Peyer's patch (tissue), 4 donors: ENCODE results near the gene FLRT3. TPM values are rescaled to one million over a fixed set of nuclear protein-coding genes. Genes with fewer than 3 reads are reported as not detected.

Experiments used
- DNase-seq, 3 donors: peaks; one replicate each; pipeline ENCODE4 v3.0.0-alpha.2; 2017 to 2019
- H3K27ac ChIP-seq, 4 donors: fragments of 200-600 bp; sonication (generic); one replicate each; pipeline ENCODE4 v1.5.1; 2016 to 2019
- H3K27me3 ChIP-seq, 2 donors: fragments of 200-600 bp; sonication (generic); one replicate each; pipeline ENCODE4 v1.5.1; 2019
- H3K36me3 ChIP-seq, 3 donors: fragments of 200-600 bp; sonication (generic); one replicate each; pipeline ENCODE4 v1.5.1; 2016 to 2019
- H3K4me1 ChIP-seq, 4 donors: fragments of 200-600 bp; sonication (generic); one replicate each; pipeline ENCODE4 v1.5.1; 2016 to 2019
- H3K4me3 ChIP-seq, 4 donors: fragments of 200-600 bp; sonication (generic); 1 replicate in 3 of 4; 2 replicates in 1 of 4; pipeline ENCODE4 v1.5.1; 2016 to 2019; ENCODE audit warnings: mild to moderate bottlenecking in 1 of 4
- H3K9me3 ChIP-seq, 4 donors: fragments of 200-600 bp; sonication (generic); one replicate each; pipeline ENCODE4 v1.5.1; 2016 to 2019; ENCODE audit warnings: mild to moderate bottlenecking in 1 of 4
- CTCF ChIP-seq, 6 experiments: fragments of 450-650 bp in 4 of 6; fragments of 200-600 bp in 2 of 6; sonication (generic) in 1 of 6; IDR thresholded peaks; one replicate each; pipeline ENCODE4 v1.5.1; 2017 to 2019; ENCODE audit warnings: antibody characterized with exemption in 6 of 6, mild to moderate bottlenecking in 3 of 6, moderate library complexity in 1 of 6
- POLR2A ChIP-seq, 2 donors: fragments of 450-650 bp; IDR thresholded peaks; one replicate each; pipeline ENCODE4 v1.5.1; 2017; ENCODE audit warnings: antibody characterized with exemption in 2 of 2, mild to moderate bottlenecking in 2 of 2, moderate library complexity in 2 of 2
- total RNA-seq, 4 donors: library from RNA; depleted of rRNA; stranded (reverse); fragments of >200 nt; gene quantifications; one replicate each; pipeline ENCODE4 v1.1.0, GENCODE V29; 2016

The FLRT3 gene
- total RNA-seq, 4 donors from 2014 or later, result 1.1 to 8.8 (median 3.9) TPM; not detected in 1

DNA sequence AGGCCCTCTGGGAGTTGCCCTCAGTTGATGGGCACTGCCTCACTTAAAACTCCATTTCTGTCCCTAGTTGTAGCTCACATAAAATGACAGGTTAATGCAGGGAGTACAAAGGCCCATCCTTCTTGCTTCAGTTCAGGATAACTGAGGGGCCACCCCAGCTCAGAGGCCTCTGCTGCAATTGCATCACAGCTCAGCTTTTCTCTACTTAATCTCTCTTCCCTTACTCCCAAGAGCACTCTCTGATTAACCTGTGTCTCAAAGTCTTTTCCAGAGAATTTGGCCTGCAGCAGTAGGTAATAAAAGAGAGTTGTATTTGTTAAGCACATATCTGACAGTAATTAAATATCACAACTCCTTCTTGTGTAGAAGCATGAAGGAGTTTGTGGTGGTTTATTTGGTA lies 40.9 kb upstream of the FLRT3 start:
- no peak for DNase-seq
- Histone ChIP-seq H3K36me3 (no peaks in the 10 kb centered on the region), H3K27me3 (no peaks in the 10 kb centered on the region), H3K9me3 (no peaks in the 10 kb centered on the region), H3K27ac (no peak overlapping the region), H3K4me1 (no peaks in the 10 kb centered on the region), H3K4me3 (no peak overlapping the region)
- no peak for TF ChIP-seq POLR2A (IDR thresholded peaks at IDR 0.05)
- TF ChIP-seq CTCF (IDR thresholded peaks at IDR 0.05), result no peak

DNA sequence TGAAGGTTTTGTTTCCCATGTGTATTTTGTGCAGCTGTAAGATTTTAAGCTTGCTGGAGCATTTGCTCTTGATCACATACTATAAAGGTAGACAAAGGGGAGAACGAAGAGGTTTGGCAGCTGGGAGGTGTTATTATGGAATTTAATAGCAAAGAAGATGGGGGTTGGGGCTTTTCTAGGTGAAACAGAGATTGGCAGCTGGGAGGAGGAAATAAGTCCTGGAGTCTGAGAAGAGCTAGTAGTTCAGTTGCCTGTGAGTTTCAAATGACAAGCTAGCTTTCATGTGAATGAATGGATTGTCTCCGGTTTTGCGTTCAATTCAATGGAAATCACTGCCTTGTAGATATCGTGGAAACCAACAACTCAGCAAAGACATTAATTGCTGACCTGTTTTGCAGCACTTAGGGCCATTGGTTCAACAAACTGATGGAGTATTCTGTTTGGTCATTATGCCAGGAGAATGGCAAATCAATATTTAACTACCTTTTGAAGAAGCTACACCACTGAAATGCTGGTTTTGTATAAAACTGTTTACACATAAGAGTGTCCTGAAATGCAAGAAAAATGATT lies 38.1 kb upstream of the FLRT3 start:
- Histone ChIP-seq H3K4me3 (no peak overlapping the region), H3K9me3 (no peaks in the 10 kb centered on the region), H3K27me3 (no peaks in the 10 kb centered on the region), H3K4me1 (no peaks in the 10 kb centered on the region), H3K36me3 (no peaks in the 10 kb centered on the region), H3K27ac (no peak overlapping the region)
- TF ChIP-seq CTCF (IDR thresholded peaks at IDR 0.05) (no peak), POLR2A (IDR thresholded peaks at IDR 0.05) (no peak)
- DNase-seq, result no peak

- Histone ChIP-seq H3K4me3 (no peak overlapping the region), H3K9me3 (no peaks in the 10 kb centered on the region), H3K4me1 (no peaks in the 10 kb centered on the region), H3K27ac (no peak overlapping the region), H3K36me3 (no peaks in the 10 kb centered on the region), H3K27me3 (no peaks in the 10 kb centered on the region)
- TF ChIP-seq CTCF (IDR thresholded peaks at IDR 0.05) (no peak), POLR2A (IDR thresholded peaks at IDR 0.05) (no peak)
- DNase-seq, result no peak
Observed at GRCh38 chr20:14374196-14374595, 36.8 kb upstream of the FLRT3 start.

DNA sequence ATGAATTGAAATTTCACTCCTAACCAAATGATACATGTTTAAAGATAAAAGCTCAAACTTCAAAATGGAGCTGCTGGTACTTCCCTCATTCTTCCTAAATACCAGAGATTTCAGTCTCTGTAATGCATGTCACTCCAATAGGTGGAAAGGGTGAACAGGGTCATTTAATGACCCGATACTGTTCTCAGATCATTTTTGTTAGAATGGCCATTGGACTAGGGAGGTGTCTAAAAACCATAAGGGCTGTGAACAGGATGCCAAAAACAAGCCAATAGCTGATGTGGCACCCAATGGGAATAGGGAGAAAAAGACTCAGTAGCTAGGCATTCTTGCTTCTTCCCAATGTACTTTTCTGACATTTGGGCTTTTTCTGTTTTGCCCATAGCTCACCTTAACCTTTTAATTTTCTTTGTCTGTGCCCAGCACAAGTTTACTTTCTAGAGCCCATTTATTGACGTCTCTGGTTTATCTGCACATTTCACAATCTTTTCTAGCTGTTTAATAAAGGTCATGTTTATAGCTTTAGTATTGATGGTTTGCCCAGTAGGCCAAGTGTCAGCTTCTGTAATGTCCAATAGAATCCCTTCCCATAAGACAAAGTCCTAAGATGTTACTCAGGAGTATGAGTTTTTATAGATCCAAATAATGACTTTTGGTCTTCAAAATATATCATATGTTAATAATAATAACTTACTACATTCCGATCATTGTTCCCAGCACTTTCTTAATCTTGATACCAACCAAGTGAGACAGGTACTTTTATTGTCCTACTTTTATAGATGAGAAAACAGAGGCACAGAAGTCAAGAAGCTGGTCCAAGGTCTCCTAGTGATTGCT lies 24.3 kb upstream of the FLRT3 start:
- Histone ChIP-seq H3K9me3 (no peaks in the 10 kb centered on the region), H3K27me3 (no peaks in the 10 kb centered on the region), H3K27ac (no peak overlapping the region), H3K4me1 (no peaks in the 10 kb centered on the region), H3K36me3 (no peaks in the 10 kb centered on the region), H3K4me3 (no peak overlapping the region)
- TF ChIP-seq CTCF (IDR thresholded peaks at IDR 0.05), result no peak
- no peak for TF ChIP-seq POLR2A (IDR thresholded peaks at IDR 0.05)
- no peak for DNase-seq

GRCh38 chr20:14360416-14360815 lies 23.0 kb upstream of the FLRT3 start:
- Histone ChIP-seq H3K27ac (no peak overlapping the region), H3K4me3 (no peak overlapping the region), H3K9me3 (no peaks in the 10 kb centered on the region), H3K4me1 (no peaks in the 10 kb centered on the region), H3K36me3 (no peaks in the 10 kb centered on the region), H3K27me3 (no peaks in the 10 kb centered on the region)
- TF ChIP-seq POLR2A (IDR thresholded peaks at IDR 0.05), result no peak
- TF ChIP-seq CTCF (IDR thresholded peaks at IDR 0.05), result no peak
- DNase-seq, result no peak
